ENCODE data around the gene FRY.

GRCh38 chr13:32267836-32268439, 236.4 kb downstream of the FRY start:
- TF ChIP-seq ATF3 (IDR thresholded peaks at IDR 0.05), result no peak
- peak; percentile 61 to 80 for TF ChIP-seq RAD21 (IDR thresholded peaks at IDR 0.05)
